Activated CD4-positive, alpha-beta T cell treated with anti-CD3 and anti-CD28 coated beads, Interleukin-10, Interleukin-2, amounts not matched to agents 100 ng/mL and 50 ng/mL, durations not matched to agents 16 hours and 8 hours (primary cell): ENCODE data around the gene ESRP2.

Experiments
- DNase-seq: peaks from one replicate; pipeline ENCODE4 v3.0.0-alpha.2; 2020

Gene ESRP2

DNA sequence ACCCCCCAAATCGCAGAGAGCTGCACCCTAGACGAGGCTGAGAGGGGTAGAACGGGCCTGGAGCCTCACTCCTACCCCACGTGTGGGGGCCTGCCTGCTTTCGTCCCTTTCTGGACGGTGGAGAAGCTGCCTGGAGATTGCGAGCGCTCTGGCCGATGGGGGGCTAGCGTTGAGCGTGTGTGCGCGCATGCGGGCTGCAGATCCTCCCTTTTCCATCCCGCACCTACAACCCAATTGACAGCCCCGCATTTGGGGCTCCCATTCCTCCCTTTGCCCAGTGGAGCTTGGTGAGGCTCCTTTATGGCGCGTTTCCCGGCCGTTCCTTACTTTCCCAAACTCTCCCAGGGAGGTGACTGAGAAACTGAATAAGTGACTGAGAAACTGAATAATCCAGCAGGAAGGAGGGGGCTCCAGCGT is 907 bp upstream of the ESRP2 start:
- no peak for DNase-seq

DNA sequence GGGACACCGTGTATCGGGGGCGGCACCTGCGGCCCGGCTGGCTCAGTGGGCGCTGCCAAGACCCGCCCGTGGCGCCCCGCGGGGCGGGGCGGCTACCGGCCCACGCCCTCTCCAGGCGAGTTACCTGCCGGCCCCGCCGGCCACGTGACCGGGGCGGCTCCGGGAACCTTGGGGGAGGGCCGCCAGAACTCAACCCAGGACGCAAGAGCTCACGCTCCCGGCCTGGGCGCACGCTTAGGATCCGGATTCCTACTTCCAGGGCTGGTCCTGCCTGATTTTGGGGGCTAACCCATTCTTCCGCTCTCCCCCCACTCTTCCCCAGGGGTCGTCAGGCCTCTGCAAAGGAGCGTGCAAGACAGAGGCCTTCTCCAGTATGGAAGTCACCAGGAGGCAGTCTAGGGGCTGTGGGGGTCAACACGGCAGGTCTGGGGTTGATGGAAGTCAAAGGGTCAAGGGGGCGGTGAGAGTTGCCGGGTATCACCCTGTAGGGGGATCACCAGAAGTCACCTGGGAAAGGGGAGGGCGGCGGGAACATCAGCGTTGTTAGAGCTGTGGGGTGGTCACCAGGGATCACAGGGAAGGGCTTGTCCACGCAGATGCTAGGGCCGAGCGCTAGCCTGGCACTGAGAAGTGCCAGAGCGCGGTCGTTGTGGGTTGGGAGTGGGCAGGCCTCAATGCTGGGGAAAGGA is 354 bp upstream of the ESRP2 start:
- DNase-seq = peak; percentile 45

DNA sequence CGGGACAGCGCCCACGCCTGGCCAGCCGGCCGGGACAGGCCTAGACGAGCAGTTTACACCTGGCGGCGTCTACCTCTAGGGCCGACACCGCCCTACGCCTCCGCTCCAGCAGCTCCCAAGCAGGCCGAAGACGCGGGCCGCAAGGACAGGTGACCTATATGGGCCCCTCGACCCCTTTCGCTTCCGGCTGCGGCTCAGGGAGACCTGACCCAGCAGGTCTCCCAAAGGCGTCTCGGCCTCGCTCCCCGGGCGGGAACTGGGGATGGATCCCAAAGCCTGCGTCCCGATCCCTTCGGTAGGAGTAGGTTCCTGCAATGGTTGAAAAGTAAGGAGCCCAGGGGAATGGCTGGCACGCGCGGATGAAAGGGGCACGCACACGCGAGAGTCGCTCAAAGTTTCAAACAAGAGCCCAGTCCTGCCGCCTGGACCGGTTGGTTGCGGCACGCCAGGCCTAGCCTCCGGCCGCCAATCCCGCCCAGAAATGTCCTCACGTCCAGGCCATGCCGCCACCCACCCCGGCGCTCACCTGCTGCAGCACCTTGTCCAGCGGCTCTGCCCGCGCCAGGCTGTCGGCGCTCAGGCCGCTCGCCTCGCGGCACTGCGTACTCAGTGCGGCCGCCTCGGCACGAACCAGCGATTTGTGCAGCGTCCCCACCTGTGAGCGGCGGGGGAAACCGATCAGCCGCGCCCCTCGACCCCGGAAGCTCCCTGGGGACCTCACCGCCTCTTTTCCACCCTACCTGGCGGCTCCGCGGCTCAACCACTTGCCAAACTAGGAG is 630 bp downstream of the ESRP2 start:
- DNase-seq = no peak

GRCh38 chr16:68234188-68235107 is 1.5 kb downstream of the ESRP2 start:
- no peak for DNase-seq

DNA sequence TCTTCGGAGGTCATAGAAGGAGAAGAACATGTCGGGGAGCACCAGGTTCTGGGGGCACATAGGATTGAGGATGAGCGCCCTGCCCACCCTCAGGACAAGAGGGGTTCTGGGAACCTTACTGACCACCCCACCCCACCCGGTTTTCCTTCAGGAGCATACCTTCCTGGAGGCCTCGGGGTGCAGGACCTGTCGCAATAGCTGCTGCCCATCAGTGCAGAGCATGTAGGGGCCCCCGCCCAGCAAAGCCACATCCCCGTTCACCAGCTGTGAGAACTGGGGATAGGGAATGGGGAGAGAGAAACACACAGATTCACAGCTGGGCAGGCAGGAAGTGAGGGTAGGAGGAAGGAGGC is 2.1 kb downstream of the ESRP2 start:
- no peak for DNase-seq

DNA sequence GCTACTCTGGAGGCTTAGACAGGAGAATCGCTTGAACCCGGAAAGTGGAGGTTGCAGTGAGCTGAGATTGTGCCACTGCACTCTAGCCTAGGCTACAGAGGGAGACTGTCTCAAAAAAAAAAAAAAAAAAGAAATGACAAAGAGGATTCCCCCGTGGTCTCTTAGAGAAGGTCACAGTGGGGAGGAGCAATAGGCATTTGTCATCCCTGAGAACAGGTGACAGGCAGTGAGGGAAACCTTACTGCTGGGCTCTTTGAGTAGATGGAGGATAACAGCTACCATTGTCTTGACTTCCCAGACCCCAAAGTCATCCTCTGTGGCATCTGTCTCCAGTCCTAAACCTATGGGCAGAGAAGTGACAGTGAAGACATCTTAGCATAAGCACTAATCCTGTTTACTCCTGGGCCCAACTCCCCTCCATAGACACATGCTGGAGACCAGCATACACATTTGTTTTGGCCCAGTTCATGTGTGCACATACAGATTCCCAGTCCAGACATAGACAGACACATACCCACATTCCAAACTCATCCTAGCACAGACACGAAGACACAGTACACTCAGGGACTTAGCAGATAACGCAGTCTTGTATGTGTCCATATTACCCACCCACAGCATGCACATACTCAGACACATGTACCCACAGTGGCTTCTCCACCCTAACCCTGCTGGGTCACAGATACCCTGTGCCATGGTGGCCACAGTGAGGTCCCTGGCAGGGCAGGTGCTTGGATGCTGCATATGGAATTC is 2.7 kb downstream of the ESRP2 start:
- DNase-seq = no peak

DNA sequence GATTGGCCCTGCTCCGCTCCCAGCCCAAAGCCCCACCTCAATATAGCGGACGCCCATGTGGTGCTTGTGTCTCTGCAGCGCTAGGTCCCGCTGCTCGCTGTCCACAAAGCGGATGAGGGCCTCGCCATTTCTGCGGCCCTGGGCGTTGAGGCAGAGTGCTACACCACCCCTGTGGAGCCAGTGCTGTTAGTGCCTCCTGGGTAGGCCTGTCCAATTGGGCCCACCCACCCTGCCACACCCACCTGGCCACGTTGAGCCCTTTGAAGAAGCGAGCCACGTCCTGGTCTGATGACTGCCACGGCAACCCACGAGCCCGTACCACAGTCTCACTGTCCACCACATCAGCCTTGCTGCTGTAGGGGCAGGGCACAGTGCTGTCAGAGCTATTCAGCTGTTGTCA is 3.6 kb downstream of the ESRP2 start:
- no peak for DNase-seq

DNA sequence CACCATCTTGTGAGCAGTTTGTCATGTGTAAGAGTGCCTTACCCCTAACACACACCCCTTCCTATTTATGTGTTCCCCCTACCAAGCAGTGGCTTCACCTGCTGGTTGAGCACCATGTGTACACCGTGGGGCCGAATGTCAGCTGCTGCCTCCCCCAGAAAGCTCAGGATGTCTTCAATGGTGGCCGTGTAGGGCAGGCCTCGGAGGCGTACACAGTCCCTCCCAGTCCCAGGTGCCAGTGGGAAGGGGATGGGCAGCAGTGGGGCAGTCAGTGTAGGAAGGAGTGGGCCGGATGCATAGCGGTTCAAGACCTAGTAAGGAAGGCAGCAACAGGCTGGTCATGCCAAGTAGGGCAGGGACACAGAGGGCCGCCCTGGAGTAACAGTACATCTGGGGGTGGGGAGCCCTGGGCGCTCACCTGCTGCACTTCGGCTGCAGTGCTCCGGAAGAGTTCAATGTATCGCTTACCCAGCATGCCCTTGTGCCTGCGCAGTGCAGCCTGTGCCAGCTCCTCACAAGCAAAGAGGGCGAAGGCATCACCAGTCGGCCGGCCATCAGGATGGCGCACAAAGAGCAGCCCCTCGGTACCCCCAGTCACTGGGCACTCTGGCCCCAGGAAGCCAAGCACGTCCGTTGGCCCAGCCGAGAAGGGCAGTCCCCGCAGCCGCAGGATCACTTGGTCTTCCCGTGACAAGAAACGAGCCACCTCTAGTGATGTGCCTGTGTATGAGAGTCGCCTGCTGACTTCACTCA is 4.4 kb downstream of the ESRP2 start:
- DNase-seq = no peak

DNA sequence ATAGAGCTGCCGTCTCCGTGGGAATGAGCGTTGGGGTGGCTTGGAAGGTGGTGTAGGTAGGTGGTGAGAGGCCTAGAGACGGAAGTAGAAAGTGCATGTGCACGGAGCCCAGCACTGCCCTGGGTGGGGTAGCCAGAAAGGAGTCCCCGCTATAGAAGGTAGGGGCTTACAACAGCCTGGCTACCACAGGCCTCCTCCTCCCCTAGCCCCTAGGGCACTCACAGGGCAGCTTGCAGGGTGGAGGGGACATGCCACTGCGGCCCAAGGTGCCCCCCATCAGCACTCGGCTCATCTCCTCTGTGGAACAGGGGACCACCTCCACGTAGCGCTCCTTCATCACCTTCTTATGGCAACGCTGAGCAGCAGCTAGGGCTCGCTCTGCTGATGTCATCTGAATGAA is 5.0 kb downstream of the ESRP2 start:
- DNase-seq = no peak

- no peak for DNase-seq
Measured at GRCh38 chr16:68230176-68230571, 5.8 kb downstream of the ESRP2 start.

GRCh38 chr16:68229431-68230175 is 6.3 kb downstream of the ESRP2 start:
- DNase-seq = peak; percentile 47

GRCh38 chr16:68228652-68229051 is 7.3 kb downstream of the ESRP2 start:
- no peak for DNase-seq

GRCh38 chr16:68227850-68228553 is 7.9 kb downstream of the ESRP2 start:
- no peak for DNase-seq

DNA sequence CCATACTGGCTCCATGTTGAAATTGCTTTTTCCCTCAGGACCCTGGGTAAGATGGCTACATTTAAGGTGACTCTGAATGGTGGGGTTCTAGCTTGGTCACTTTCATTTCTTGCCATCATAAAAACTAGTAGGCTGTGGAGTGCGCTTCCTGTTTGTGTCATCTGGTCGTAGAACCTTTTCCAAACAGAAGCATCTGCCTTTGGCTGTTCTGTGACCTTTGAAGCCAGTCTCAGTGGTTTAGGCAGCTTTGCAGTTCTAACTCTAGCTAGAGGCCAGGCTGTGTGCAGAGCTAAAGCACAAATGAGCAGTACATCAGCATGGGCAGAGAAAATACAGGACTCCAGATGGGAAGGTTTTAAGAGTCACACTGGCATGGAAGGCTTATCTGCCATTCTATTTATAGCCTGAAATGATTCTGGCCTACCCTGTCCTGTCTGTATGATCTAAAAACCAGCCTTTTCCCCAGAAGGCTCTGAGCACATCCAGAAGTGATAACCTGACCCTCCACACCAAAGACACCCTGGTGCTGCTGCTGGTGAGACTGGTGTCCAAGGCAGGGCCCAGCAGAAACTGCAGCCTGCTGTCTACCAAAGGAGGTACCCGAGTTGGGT is 8.6 kb downstream of the ESRP2 start:
- DNase-seq = peak; percentile 43

GRCh38 chr16:68226116-68226515 is 9.8 kb downstream of the ESRP2 start:
- DNase-seq = no peak

- DNase-seq = no peak
Measured at GRCh38 chr16:68223072-68223471, 12.9 kb downstream of the ESRP2 start.

- DNase-seq = no peak
Measured at GRCh38 chr16:68219725-68220351, 16.1 kb downstream of the ESRP2 start.

- no peak for DNase-seq
Measured at GRCh38 chr16:68217506-68217905, 18.4 kb downstream of the ESRP2 start.

DNA sequence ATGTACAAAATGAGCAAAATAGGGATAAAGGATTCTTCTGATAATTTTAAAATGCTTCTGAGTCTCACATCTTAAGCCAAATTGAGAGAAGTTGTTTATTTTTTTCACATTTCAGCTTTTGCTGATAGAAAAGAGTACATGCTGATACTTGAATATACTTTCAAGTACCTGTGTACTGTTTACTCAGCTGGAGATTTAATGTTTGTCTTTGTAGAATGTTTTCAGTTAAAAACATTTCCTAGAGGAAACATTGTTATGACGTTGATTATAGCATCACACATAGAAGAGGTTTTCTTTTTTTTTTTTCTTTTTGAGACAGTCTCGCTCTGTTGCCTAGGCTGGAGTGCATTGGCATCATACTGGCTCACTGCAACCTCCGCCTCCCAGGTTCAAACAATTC is 19.7 kb downstream of the ESRP2 start:
- no peak for DNase-seq

- no peak for DNase-seq
Measured at GRCh38 chr16:68215302-68215701, 20.6 kb downstream of the ESRP2 start.
